Measurements from ENCODE around the gene REG3G. TPM values are rescaled to one million over a fixed set of nuclear protein-coding genes. Genes with fewer than 3 reads are reported as not detected.
"Not testable (repeated sequence)": the region's sequence is repeated elsewhere in the genome, so short reads cannot be mapped to it uniquely, and the experiment has no call there.

REG3G gene
- total RNA-seq, 4 donors from 2014 or later = 33.1 TPM; not detected in 3

DNA sequence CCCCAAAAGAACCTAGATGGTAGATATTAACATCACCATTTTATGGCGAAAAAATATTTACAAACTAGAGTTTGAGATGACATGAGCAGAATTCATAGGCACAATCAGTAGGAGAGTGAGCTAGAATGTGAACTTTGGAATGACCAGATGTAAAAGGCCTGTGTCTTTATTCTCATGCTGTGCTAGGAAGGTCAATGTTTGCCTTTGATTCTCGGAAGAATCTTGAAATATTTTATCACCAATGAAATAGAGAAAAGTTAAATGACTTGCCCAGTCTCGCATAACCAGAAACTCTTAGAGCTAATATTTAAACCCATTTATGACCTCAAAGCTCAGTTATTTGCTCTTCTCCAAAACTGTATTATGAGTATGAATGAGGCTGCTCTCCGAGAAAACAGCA lies 9.2 kb upstream of the REG3G start:
- Histone ChIP-seq H3K4me1 (no peaks in the 10 kb centered on the region), H3K27me3 (no peaks in the 10 kb centered on the region), H3K27ac (no peak overlapping the region), H3K9me3 (no peaks in the 10 kb centered on the region), H3K4me3 (no peak overlapping the region), H3K36me3 (no peaks in the 10 kb centered on the region)
- DNase-seq = no peak
- TF ChIP-seq POLR2A (IDR thresholded peaks at IDR 0.05) (no peak), CTCF (IDR thresholded peaks at IDR 0.05) (no peak)

GRCh38 chr2:79026061-79026460 lies 559 bp downstream of the REG3G start:
- H3K27ac ChIP-seq = no peak overlapping the region
- no peaks in the 10 kb centered on the region for H3K27me3 ChIP-seq
- no peaks in the 10 kb centered on the region for H3K9me3 ChIP-seq
- no peak overlapping the region for H3K4me3 ChIP-seq
- no peaks in the 10 kb centered on the region for H3K36me3 ChIP-seq
- peaks cover 0 to 10% (median 0%) of the 10 kb centered on the region in 4 donors for H3K4me1 ChIP-seq
- no peak for DNase-seq
- TF ChIP-seq CTCF (IDR thresholded peaks at IDR 0.05) = no peak
- TF ChIP-seq POLR2A (IDR thresholded peaks at IDR 0.05) = no peak

DNA sequence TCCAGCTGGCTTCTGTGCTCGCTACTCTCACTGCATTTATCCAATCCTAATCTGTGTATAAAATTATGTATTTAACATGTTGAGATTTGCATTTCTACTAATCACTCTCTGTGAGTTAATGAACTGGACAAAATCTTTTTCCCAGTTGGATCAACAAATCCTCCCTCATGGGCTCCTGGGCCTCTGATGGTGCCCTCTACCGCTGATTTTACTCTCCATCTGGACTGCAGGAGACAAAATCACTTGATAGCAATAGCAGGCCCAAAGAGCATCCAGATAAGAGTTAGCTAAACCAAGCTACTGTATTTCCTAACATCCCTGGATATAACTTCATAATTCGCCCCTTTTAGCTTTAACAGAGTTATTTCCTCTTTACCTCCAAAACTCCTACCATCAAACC lies 14.4 kb downstream of the REG3G start:
- Histone ChIP-seq H3K36me3 (no peaks in the 10 kb centered on the region), H3K27ac (no peak overlapping the region), H3K27me3 (no peaks in the 10 kb centered on the region), H3K4me1 (no peaks in the 10 kb centered on the region), H3K4me3 (no peak overlapping the region), H3K9me3 (no peaks in the 10 kb centered on the region)
- TF ChIP-seq POLR2A (IDR thresholded peaks at IDR 0.05) = no peak
- TF ChIP-seq CTCF (IDR thresholded peaks at IDR 0.05) = no peak
- no peak for DNase-seq

DNA sequence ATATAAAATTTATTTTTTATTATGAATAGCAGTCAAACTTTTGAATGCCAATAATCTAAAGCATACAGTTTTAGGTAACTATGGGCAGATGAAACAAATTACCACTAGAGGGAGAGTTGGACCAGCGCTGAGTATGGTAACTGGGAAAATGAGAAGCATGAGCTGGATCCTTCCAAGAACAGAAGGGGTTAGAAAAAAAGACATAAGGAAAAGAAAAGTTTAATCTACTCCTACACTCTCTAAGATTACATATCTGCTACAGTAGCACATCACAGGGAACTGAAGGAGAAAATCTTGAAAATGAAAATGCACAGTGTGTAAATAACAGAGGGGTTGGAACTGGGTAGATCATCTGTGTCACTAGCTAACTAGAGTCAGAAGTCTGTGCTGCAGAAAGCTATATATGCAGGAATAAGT lies 15.5 kb downstream of the REG3G start:
- DNase-seq = no peak
- TF ChIP-seq POLR2A (IDR thresholded peaks at IDR 0.05) (no peak), CTCF (IDR thresholded peaks at IDR 0.05) (peak in 4 of 6 experiments; percentile 31 to 79 (median 74))
- no peaks in the 10 kb centered on the region for H3K27me3 ChIP-seq
- H3K4me3 ChIP-seq = no peak overlapping the region
- no peaks in the 10 kb centered on the region for H3K9me3 ChIP-seq
- no peaks in the 10 kb centered on the region for H3K4me1 ChIP-seq
- no peaks in the 10 kb centered on the region for H3K36me3 ChIP-seq
- no peak overlapping the region for H3K27ac ChIP-seq

- H3K4me3 ChIP-seq, H3K9me3 ChIP-seq, H3K27ac ChIP-seq, H3K36me3 ChIP-seq, H3K27me3 ChIP-seq, H3K4me1 ChIP-seq, DNase-seq: not testable (repeated sequence)
Measured at GRCh38 chr2:79053486-79053885, 28.0 kb downstream of the REG3G start.

DNA sequence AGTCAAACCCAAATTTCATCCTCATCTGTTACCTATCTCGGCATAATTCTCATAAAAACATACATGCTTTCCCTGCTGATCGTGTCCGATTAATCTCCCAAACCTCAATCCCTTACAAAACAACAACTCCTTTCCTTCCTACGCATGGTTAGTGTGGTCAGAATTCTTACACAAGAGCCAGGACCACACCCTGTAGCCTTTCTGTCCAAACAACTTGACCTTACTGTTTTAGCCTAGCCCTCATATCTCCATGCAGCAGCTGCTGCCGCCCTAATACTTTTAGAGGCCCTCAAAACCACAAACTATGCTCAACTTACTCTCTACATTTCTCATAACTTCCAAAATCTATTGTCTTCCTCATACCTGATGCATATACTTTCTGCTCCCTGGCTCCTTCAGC lies 29.3 kb downstream of the REG3G start:
- H3K9me3 ChIP-seq, H3K4me1 ChIP-seq, H3K4me3 ChIP-seq, H3K27ac ChIP-seq, DNase-seq, H3K36me3 ChIP-seq, H3K27me3 ChIP-seq: not testable (repeated sequence)

DNA sequence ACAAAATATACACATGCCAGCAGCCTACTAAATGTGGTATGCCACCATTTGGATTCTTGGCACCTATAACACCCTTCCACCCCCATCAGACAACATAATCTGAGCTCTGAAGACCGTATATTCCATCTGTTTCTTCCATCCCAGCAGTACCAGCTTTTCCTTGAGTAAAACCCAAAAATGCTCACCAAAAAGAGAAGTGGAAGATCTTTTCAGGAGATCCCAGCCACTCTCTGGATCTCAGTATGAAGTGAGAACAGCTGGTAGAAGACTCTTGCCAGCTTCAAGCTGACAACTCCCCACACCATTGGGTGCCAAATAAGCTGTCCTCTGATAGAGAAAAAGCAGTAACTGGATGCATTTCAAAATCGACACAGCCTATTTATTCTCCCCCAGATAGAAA lies 39.7 kb downstream of the REG3G start:
- TF ChIP-seq POLR2A (IDR thresholded peaks at IDR 0.05) = no peak
- no peaks in the 10 kb centered on the region for H3K27me3 ChIP-seq
- no peaks in the 10 kb centered on the region for H3K9me3 ChIP-seq
- H3K27ac ChIP-seq = no peak overlapping the region
- no peaks in the 10 kb centered on the region for H3K36me3 ChIP-seq
- H3K4me1 ChIP-seq = peaks cover 0 to under 1% (median 0%) of the 10 kb centered on the region in 4 donors
- H3K4me3 ChIP-seq = no peak overlapping the region
- no peak for DNase-seq

All from Peyer's patch (tissue), 4 donors.